ENCODE measurements around the gene PLAC9.

Gene PLAC9

GRCh38 chr10:80122110-80122710 is 10.3 kb upstream of the PLAC9 start:
- H3K27ac ChIP-seq (ENCODE audit: low read depth, low read length) = no peak overlapping the region
- no peak overlapping the region for H3K4me2 ChIP-seq (ENCODE audit: low read length)
- H3K4me3 ChIP-seq (ENCODE audit: low read length) = no peak overlapping the region
- H3K27me3 ChIP-seq (ENCODE audit: control insufficient read depth, low read length) = 0 out of 2 replicates have a peak, but pooled peaks cover 2% of the 10 kb centered on the region
- TF ChIP-seq EZH2phosphoT487 (IDR thresholded peaks at IDR 0.05; ENCODE audit: borderline replicate concordance, low read length) = no peak
- no peak for TF ChIP-seq CTCF (IDR thresholded peaks at IDR 0.05; ENCODE audit: low read depth, low read length, poor library complexity, severe bottlenecking)
- no peaks in the 10 kb centered on the region for H4K20me1 ChIP-seq (ENCODE audit: control insufficient read depth, insufficient read depth, low read depth, low read length)
- H3K36me3 ChIP-seq (ENCODE audit: control insufficient read depth, low read length) = no peaks in the 10 kb centered on the region
- no peaks in the 10 kb centered on the region for H3K4me1 ChIP-seq (ENCODE audit: control insufficient read depth, low read length)
- no peaks in the 10 kb centered on the region for H3K9me2 ChIP-seq (replicated peaks; ENCODE audit: control insufficient read depth, low read length)
- H3K79me2 ChIP-seq (ENCODE audit: control insufficient read depth, low read length) = no peaks in the 10 kb centered on the region
- H3K9me3 ChIP-seq (ENCODE audit: control insufficient read depth, insufficient read depth, low read length) = no peaks in the 10 kb centered on the region
- H3F3A ChIP-seq (ENCODE audit: control insufficient read depth, insufficient read depth) = no peaks in the 10 kb centered on the region

GRCh38 chr10:80122746-80123145 is 9.8 kb upstream of the PLAC9 start:
- H3K79me2 ChIP-seq (ENCODE audit: control insufficient read depth, low read length) = no peaks in the 10 kb centered on the region
- no peaks in the 10 kb centered on the region for H3F3A ChIP-seq (ENCODE audit: control insufficient read depth, insufficient read depth)
- H3K4me3 ChIP-seq (ENCODE audit: low read length) = no peak overlapping the region
- H3K9me3 ChIP-seq (ENCODE audit: control insufficient read depth, insufficient read depth, low read length) = no peaks in the 10 kb centered on the region
- no peak overlapping the region for H3K27ac ChIP-seq (ENCODE audit: low read depth, low read length)
- TF ChIP-seq EZH2phosphoT487 (IDR thresholded peaks at IDR 0.05; ENCODE audit: borderline replicate concordance, low read length) (no peak), CTCF (IDR thresholded peaks at IDR 0.05; ENCODE audit: low read depth, low read length, poor library complexity, severe bottlenecking) (no peak)
- H3K9me2 ChIP-seq (replicated peaks; ENCODE audit: control insufficient read depth, low read length) = no peaks in the 10 kb centered on the region
- no peaks in the 10 kb centered on the region for H4K20me1 ChIP-seq (ENCODE audit: control insufficient read depth, insufficient read depth, low read depth, low read length)
- 0 out of 2 replicates have a peak, but pooled peaks cover 2% of the 10 kb centered on the region for H3K27me3 ChIP-seq (ENCODE audit: control insufficient read depth, low read length)
- no peaks in the 10 kb centered on the region for H3K4me1 ChIP-seq (ENCODE audit: control insufficient read depth, low read length)
- no peaks in the 10 kb centered on the region for H3K36me3 ChIP-seq (ENCODE audit: control insufficient read depth, low read length)
- no peak overlapping the region for H3K4me2 ChIP-seq (ENCODE audit: low read length)

- no peak for TF ChIP-seq EZH2phosphoT487 (IDR thresholded peaks at IDR 0.05; ENCODE audit: borderline replicate concordance, low read length)
- Histone ChIP-seq H3K27me3 (ENCODE audit: control insufficient read depth, low read length) (0 out of 2 replicates have a peak, but pooled peaks cover 2% of the 10 kb centered on the region), H4K20me1 (ENCODE audit: control insufficient read depth, insufficient read depth, low read depth, low read length) (no peaks in the 10 kb centered on the region), H3K79me2 (ENCODE audit: control insufficient read depth, low read length) (no peaks in the 10 kb centered on the region), H3K36me3 (ENCODE audit: control insufficient read depth, low read length) (no peaks in the 10 kb centered on the region), H3K27ac (ENCODE audit: low read depth, low read length) (no peak overlapping the region), H3K4me3 (ENCODE audit: low read length) (no peak overlapping the region), H3K4me1 (ENCODE audit: control insufficient read depth, low read length) (no peaks in the 10 kb centered on the region), H3K9me3 (ENCODE audit: control insufficient read depth, insufficient read depth, low read length) (no peaks in the 10 kb centered on the region), H3K9me2 (replicated peaks; ENCODE audit: control insufficient read depth, low read length) (no peaks in the 10 kb centered on the region), H3K4me2 (ENCODE audit: low read length) (no peak overlapping the region), H3F3A (ENCODE audit: control insufficient read depth, insufficient read depth) (no peaks in the 10 kb centered on the region)
These were observed 5.7 kb upstream of the PLAC9 start for GRCh38 chr10:80126876-80127275.

GRCh38 chr10:80131499-80131901 is 1.0 kb upstream of the PLAC9 start:
- Histone ChIP-seq H3K27ac (ENCODE audit: low read depth, low read length) (no peak overlapping the region), H3K36me3 (ENCODE audit: control insufficient read depth, low read length) (no peaks in the 10 kb centered on the region), H3K4me1 (ENCODE audit: control insufficient read depth, low read length) (no peaks in the 10 kb centered on the region), H3K27me3 (ENCODE audit: control insufficient read depth, low read length) (0 out of 2 replicates have a peak, but pooled peaks cover 3% of the 10 kb centered on the region), H3K79me2 (ENCODE audit: control insufficient read depth, low read length) (no peaks in the 10 kb centered on the region), H4K20me1 (ENCODE audit: control insufficient read depth, insufficient read depth, low read depth, low read length) (no peaks in the 10 kb centered on the region), H3K9me2 (replicated peaks; ENCODE audit: control insufficient read depth, low read length) (no peaks in the 10 kb centered on the region), H3F3A (ENCODE audit: control insufficient read depth, insufficient read depth) (no peaks in the 10 kb centered on the region), H3K9me3 (ENCODE audit: control insufficient read depth, insufficient read depth, low read length) (no peaks in the 10 kb centered on the region), H3K4me3 (ENCODE audit: low read length) (no peak overlapping the region), H3K4me2 (ENCODE audit: low read length) (no peak overlapping the region)
- no peak for TF ChIP-seq CTCF (IDR thresholded peaks at IDR 0.05; ENCODE audit: low read depth, low read length, poor library complexity, severe bottlenecking)
- no peak for TF ChIP-seq EZH2phosphoT487 (IDR thresholded peaks at IDR 0.05; ENCODE audit: borderline replicate concordance, low read length)
